Measurements from ENCODE around the gene LSM6. TPM values are rescaled to one million over a fixed set of nuclear protein-coding genes. Genes with fewer than 3 reads are reported as not detected.

The LSM6 gene
- total RNA-seq, result 24.0 and 32.5 TPM in 2 replicates

DNA sequence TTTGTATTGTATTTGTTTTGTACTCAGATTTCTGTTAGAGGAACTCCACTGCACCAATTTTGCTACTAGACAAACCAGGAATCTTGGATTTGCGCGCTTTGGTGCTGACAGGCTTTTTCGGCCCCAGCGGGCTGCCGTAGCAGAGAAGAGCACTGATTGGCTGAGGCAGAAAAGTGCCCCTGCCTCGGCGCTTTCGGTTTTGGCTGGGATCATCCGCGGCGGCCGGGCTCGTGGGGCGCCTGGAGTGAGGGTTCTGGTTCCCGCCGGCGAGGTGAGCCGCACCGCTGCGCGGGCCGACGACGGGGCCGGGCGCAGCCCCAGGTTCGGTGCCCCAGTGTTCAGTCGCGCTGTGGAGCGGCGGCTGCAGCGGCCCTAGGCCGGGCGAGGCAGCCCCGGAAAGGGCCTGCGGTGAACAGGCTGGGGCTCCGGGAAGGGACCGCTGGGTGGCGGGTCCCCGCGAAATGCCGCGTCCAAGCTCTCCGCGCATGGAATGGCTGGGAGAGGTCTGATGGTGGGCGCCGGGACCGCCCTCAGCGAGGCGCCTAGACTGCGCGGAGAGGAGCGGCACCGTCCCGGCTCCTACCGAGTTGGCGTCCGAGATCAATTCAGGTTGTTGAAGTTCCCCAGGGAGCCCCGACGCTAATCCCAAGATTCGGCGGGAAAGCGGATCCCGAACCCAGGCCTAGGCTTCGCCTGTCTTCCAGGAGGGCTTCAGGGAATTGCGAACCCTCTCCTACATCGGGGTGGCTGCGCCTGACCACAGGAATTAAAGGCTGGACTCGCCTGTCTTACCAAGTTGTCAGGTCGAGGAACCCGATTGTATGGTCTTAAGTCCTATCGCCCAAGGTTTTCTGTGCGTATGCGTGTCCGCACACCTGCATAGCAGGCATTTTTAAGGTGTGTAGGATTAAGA lies at the start of gene LSM6:
LSM6 (plus strand) TSS at position 178 of the 913 bp plus-strand sequence. CDS start 7,204 bp downstream, outside the sequence.

GRCh38 chr4:146214238-146214637 lies 38.7 kb downstream of the LSM6 start, which contains the start of gene REELD1:
REELD1 (plus strand) TSS chr4:146214538; CDS start chr4:146216953, 2,415 bp downstream.

Other genes with a start within 250 kb of the LSM6 start
- 3.8 and 11.5 TPM in 2 replicates for gene ZNF827, start 236.9 kb upstream of the LSM6 start, total RNA-seq
- gene REELD1, start 38.8 kb downstream of the LSM6 start, total RNA-seq, result 0.36 TPM in 1 of 2 replicates, not detected in the other

All from nasal cavity respiratory epithelium epithelial cell of viscerocranial mucosa (primary cell).